Measurements from ENCODE around the gene ACTN1.
"Not testable (repeated sequence)": the region's sequence is repeated elsewhere in the genome, so short reads cannot be mapped to it uniquely, and the experiment has no call there.

ACTN1 gene

DNA sequence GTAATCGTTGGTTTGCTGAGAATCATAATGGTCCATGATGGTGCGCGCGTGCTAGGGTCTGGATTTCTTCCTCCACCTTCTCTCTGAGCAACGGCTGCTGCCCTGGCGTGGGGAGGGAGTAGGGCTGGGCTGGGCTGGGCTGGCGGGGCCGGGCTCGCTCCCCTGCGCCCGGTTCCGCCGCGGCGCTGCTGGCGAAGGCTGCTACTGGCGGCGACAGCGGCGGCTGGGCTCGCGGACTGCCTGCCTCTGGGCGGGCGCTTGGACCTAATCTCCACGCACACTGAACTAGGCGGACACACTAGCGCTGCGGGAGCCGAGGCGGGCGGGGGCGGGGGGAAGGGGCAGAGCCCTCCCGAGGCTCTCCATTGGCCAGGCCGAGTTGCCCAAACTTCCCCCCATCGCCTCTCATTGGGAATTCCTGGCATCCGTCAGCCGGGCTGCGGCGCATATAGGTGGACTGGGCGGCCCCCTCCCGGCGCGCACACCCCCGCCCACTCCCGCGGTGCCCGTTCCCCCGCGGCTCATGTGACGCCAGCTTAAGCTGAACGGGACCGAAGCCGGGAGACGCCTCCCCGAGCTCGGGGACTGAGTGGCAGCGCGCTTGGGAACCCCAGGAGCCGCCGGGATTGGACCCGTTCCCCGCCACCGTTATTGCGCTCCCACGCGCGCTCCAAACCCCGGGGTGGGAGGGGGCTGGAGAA, at the start of gene ACTN1:
TSS of gene ACTN1 (minus strand) at position 282 of the 701 bp plus-strand sequence. CDS start at position 36, 246 bp downstream.
- H3K36me3 ChIP-seq (ENCODE audit: insufficient read depth), result no peaks in the 10 kb centered on the region
- peaks cover 4% of the 10 kb centered on the region; the same call in 1 of the 2 replicates for H3K79me2 ChIP-seq (ENCODE audit: insufficient read depth, low read depth)
- no peaks in the 10 kb centered on the region for H3K27me3 ChIP-seq (ENCODE audit: insufficient read depth, low read depth)
- H2AFZ ChIP-seq (ENCODE audit: low read depth), result peak within 1 kb of the TSS; percentile 64; the same call in 1 of the 2 replicates
- H3K4me3 ChIP-seq (IDR thresholded peaks at IDR 0.05; ENCODE audit: insufficient read depth, low read depth, low read length), result no peak within 1 kb of the TSS
- peak within 1 kb of the TSS; percentile 46; the same call in 1 of the 2 replicates for H3K9ac ChIP-seq
- TF ChIP-seq, protein P1, sequence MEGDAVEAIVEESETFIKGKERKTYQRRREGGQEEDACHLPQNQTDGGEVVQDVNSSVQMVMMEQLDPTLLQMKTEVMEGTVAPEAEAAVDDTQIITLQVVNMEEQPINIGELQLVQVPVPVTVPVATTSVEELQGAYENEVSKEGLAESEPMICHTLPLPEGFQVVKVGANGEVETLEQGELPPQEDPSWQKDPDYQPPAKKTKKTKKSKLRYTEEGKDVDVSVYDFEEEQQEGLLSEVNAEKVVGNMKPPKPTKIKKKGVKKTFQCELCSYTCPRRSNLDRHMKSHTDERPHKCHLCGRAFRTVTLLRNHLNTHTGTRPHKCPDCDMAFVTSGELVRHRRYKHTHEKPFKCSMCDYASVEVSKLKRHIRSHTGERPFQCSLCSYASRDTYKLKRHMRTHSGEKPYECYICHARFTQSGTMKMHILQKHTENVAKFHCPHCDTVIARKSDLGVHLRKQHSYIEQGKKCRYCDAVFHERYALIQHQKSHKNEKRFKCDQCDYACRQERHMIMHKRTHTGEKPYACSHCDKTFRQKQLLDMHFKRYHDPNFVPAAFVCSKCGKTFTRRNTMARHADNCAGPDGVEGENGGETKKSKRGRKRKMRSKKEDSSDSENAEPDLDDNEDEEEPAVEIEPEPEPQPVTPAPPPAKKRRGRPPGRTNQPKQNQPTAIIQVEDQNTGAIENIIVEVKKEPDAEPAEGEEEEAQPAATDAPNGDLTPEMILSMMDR (conservative IDR thresholded peaks at IDR 0.05; ENCODE audit: low read depth, low read length), result no peak
- H3K4me2 ChIP-seq, result 0 out of 2 replicates have a peak within 1 kb of the TSS, but pooled peaks have one; percentile 13
- H4K20me1 ChIP-seq (ENCODE audit: insufficient read depth), result no peaks in the 10 kb centered on the region
- no peak within 1 kb of the TSS; the same call in 1 of the 2 replicates for H3K27ac ChIP-seq
- H3K4me1 ChIP-seq (ENCODE audit: low read depth, poor library complexity, severe bottlenecking), result peaks cover 5% of the 10 kb centered on the region

DNA sequence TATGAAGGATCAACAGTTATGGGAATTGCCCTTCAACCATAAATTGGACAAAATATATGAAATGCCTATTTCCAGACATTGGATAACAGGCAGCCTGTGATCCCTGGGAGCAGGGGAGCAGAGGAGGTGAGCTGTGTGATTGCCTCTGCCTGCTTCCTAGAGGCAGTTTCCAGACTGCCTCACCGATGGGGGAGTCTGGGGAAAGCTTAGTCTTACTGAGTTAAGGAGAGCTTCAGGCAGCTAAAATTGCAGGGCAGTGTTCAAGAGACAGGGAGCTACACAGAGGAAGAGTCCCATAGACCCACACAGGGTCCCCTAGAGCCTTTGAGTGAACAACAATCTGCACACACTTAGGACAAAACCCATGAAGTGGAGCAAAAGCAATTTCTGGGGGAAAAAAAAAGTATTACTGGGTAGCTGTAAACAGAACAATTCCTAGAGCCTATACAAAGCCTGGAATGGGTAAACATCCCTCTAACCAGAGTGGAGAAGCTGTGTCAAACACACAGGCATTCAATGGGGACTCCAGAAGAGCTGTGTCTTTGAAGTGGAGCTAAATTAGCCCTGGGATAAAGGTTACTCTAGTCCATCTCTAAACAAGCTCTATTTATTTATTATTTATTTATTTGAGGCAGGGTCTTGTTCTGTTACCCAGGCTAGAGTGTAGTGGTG, 48.3 kb upstream of the ACTN1 start:
- Histone ChIP-seq H3K79me2 (ENCODE audit: insufficient read depth, low read depth) (no peaks in the 10 kb centered on the region), H3K27me3 (ENCODE audit: insufficient read depth, low read depth) (no peaks in the 10 kb centered on the region), H3K4me2 (no peak overlapping the region), H3K4me1 (ENCODE audit: low read depth, poor library complexity, severe bottlenecking) (no peaks in the 10 kb centered on the region), H3K4me3 (IDR thresholded peaks at IDR 0.05; ENCODE audit: insufficient read depth, low read depth, low read length) (no peak overlapping the region), H3K27ac (no peak overlapping the region), H3K36me3 (ENCODE audit: insufficient read depth) (no peaks in the 10 kb centered on the region), H3K9ac (no peak overlapping the region), H2AFZ (ENCODE audit: low read depth) (no peak overlapping the region), H4K20me1 (ENCODE audit: insufficient read depth) (no peaks in the 10 kb centered on the region)
- TF ChIP-seq, protein P1 (conservative IDR thresholded peaks at IDR 0.05; ENCODE audit: low read depth, low read length), result no peak

DNA sequence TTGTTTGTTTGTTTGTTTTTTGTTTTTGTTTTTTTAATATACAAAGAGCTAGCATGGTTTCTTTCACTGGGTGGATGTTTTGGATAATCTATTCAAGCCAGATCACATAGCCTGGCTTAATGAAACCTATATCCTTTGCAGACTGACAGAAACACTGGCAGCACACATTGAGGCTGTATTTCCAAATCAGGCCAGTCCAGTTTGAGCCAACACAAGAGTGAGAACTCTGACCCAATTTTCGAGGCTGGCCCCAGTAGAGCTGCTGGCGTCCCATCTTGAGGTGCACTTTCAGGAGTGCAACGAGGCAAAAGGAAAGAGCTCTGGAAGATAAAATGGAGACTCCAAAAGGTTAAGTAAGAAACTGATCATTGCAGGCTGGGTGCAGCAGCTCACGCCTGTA, 43.9 kb upstream of the ACTN1 start:
- H3K36me3 ChIP-seq (ENCODE audit: insufficient read depth), result no peaks in the 10 kb centered on the region
- H3K27me3 ChIP-seq (ENCODE audit: insufficient read depth, low read depth), result no peaks in the 10 kb centered on the region
- TF ChIP-seq, protein P1 (conservative IDR thresholded peaks at IDR 0.05; ENCODE audit: low read depth, low read length), result no peak
- no peak overlapping the region for H2AFZ ChIP-seq (ENCODE audit: low read depth)
- H3K79me2 ChIP-seq (ENCODE audit: insufficient read depth, low read depth), result no peaks in the 10 kb centered on the region
- H3K4me2 ChIP-seq, result no peak overlapping the region
- no peak overlapping the region for H3K9ac ChIP-seq
- H3K4me3 ChIP-seq (IDR thresholded peaks at IDR 0.05; ENCODE audit: insufficient read depth, low read depth, low read length), result no peak overlapping the region
- no peaks in the 10 kb centered on the region for H3K4me1 ChIP-seq (ENCODE audit: low read depth, poor library complexity, severe bottlenecking)
- no peaks in the 10 kb centered on the region for H4K20me1 ChIP-seq (ENCODE audit: insufficient read depth)
- no peak overlapping the region for H3K27ac ChIP-seq

DNA sequence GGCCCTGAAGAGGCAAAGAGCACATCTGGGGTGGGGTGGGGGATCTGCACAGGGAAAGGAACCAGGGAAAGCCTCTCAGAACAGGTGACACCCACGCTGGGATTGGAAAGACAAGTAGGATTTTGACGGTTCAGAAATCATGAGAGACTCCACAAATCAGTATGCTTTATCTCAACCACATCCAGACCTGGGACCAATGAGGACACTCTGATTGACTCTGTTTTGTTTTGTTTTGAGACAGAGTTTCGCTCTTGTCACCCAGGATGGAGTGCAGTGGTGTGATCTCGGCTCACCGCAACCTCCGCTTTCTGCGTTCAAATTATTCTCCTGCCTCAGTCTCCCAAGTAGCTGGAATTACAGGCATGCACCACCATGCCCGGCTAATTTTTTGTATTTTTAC, 43.0 kb upstream of the ACTN1 start:
- H2AFZ ChIP-seq (ENCODE audit: low read depth); H4K20me1 ChIP-seq (ENCODE audit: insufficient read depth); H3K9ac ChIP-seq; H3K36me3 ChIP-seq (ENCODE audit: insufficient read depth); H3K27ac ChIP-seq; H3K4me2 ChIP-seq; H3K79me2 ChIP-seq (ENCODE audit: insufficient read depth, low read depth); H3K4me3 ChIP-seq (IDR thresholded peaks at IDR 0.05; ENCODE audit: insufficient read depth, low read depth, low read length); H3K4me1 ChIP-seq (ENCODE audit: low read depth, poor library complexity, severe bottlenecking); H3K27me3 ChIP-seq (ENCODE audit: insufficient read depth, low read depth): not testable (repeated sequence)

GRCh38 chr14:69017706-69018105, 38.6 kb upstream of the ACTN1 start:
- no peaks in the 10 kb centered on the region for H4K20me1 ChIP-seq (ENCODE audit: insufficient read depth)
- no peaks in the 10 kb centered on the region for H3K4me1 ChIP-seq (ENCODE audit: low read depth, poor library complexity, severe bottlenecking)
- no peak overlapping the region for H3K9ac ChIP-seq
- H3K4me3 ChIP-seq (IDR thresholded peaks at IDR 0.05; ENCODE audit: insufficient read depth, low read depth, low read length), result no peak overlapping the region
- H3K4me2 ChIP-seq, result no peak overlapping the region
- H2AFZ ChIP-seq (ENCODE audit: low read depth), result no peak overlapping the region
- H3K36me3 ChIP-seq (ENCODE audit: insufficient read depth), result no peaks in the 10 kb centered on the region
- H3K27me3 ChIP-seq (ENCODE audit: insufficient read depth, low read depth), result no peaks in the 10 kb centered on the region
- H3K79me2 ChIP-seq (ENCODE audit: insufficient read depth, low read depth), result no peaks in the 10 kb centered on the region
- no peak overlapping the region for H3K27ac ChIP-seq
- TF ChIP-seq, protein P1 (conservative IDR thresholded peaks at IDR 0.05; ENCODE audit: low read depth, low read length), result no peak

Data from KMS-11 (cell line).